Activated CD4-positive, alpha-beta T cell treated with anti-CD3 and anti-CD28 coated beads, Interleukin-2, amount 10 ng/mL, durations not matched to agents 24 days and 14 days (primary cell): Measurements from ENCODE around the gene CUEDC1. TPM values are rescaled to one million over a fixed set of nuclear protein-coding genes. Genes with fewer than 3 reads are reported as not detected.

ENCODE experiments used
- DNase-seq: peaks from one replicate; pipeline ENCODE4 v3.0.0; 2022
- H3K27ac Mint-ChIP-seq: one replicate; pipeline ENCODE4 v1.8.0; 2022; ENCODE audit warnings: mild to moderate bottlenecking, mixed read lengths
- H3K27me3 Mint-ChIP-seq: one replicate; pipeline ENCODE4 v1.8.0; 2022; ENCODE audit warnings: mixed read lengths
- H3K36me3 Mint-ChIP-seq: one replicate; pipeline ENCODE4 v1.8.0; 2022; ENCODE audit warnings: low read depth, mild to moderate bottlenecking, mixed read lengths
- H3K4me1 Mint-ChIP-seq: one replicate; pipeline ENCODE4 v1.8.0; 2021; ENCODE audit warnings: mixed read lengths
- H3K4me3 Mint-ChIP-seq: one replicate; pipeline ENCODE4 v1.8.0; 2022; ENCODE audit warnings: mild to moderate bottlenecking, moderate library complexity, mixed read lengths
- H3K9me3 Mint-ChIP-seq: one replicate; pipeline ENCODE4 v1.8.0; 2021; ENCODE audit warnings: mixed read lengths
- intact Hi-C: fragments of 100-400 bp; cut with micrococcal nuclease; formaldehyde crosslinking; loops from one replicate; pipeline ENCODE4 v1.15.1; 2023
- total RNA-seq: library from RNA; stranded (reverse); gene quantifications from 2 replicates; pipeline ENCODE4 v1.2.3, GENCODE V29; 2022

The CUEDC1 gene
- total RNA-seq, 1 donor from 2014 or later = 0.58 TPM

GRCh38 chr17:57991537-57991936, 36.3 kb upstream of the CUEDC1 start:
- Mint-ChIP-seq H3K9me3 (no peaks in the 10 kb centered on the region), H3K27me3 (no peaks in the 10 kb centered on the region), H3K4me1 (peaks cover 45% of the 10 kb centered on the region), H3K27ac (no peak overlapping the region), H3K36me3 (peaks cover 14% of the 10 kb centered on the region), H3K4me3 (no peak overlapping the region)
- no peak for DNase-seq
- intact Hi-C loops = no loop called here

- Mint-ChIP-seq H3K27ac (no peak overlapping the region), H3K4me1 (peaks cover 47% of the 10 kb centered on the region), H3K4me3 (peak overlapping the region; percentile 24), H3K9me3 (no peaks in the 10 kb centered on the region), H3K27me3 (no peaks in the 10 kb centered on the region), H3K36me3 (peaks cover 14% of the 10 kb centered on the region)
- no peak for DNase-seq
- intact Hi-C loops = no loop called here
Observed at GRCh38 chr17:57990037-57990436, 34.8 kb upstream of the CUEDC1 start.

- Mint-ChIP-seq H3K9me3 (no peaks in the 10 kb centered on the region), H3K27ac (peak overlapping the region; percentile 96), H3K4me3 (peak overlapping the region; percentile 93), H3K36me3 (peaks cover 20% of the 10 kb centered on the region), H3K27me3 (no peaks in the 10 kb centered on the region), H3K4me1 (peaks cover 48% of the 10 kb centered on the region)
- peak; percentile 91 for DNase-seq
- intact Hi-C loops = loop anchor here (1.0 to 5.0 kb wide), 2 partner anchors 19 to 349 kb away; partner anchors contain the start of gene SRSF1
Observed at GRCh38 chr17:57988301-57989250, 33.4 kb upstream of the CUEDC1 start.

GRCh38 chr17:57987581-57988300, 32.5 kb upstream of the CUEDC1 start, which contains the start of gene VEZF1:
TSS of gene VEZF1 (minus strand) at chr17:57988254. CDS start at chr17:57988111, 143 bp downstream.
- peak; percentile 93 for DNase-seq
- H3K27me3 Mint-ChIP-seq = no peaks in the 10 kb centered on the region
- peak within 1 kb of the TSS; percentile 96 for H3K27ac Mint-ChIP-seq
- H3K4me3 Mint-ChIP-seq = peak within 1 kb of the TSS; percentile 94
- H3K4me1 Mint-ChIP-seq = peaks cover 47% of the 10 kb centered on the region
- intact Hi-C loops = loop anchor here (1.0 to 5.0 kb wide), 5 partner anchors 8 to 350 kb away; partner anchors contain the start of genes MRPS23 and SRSF1
- H3K36me3 Mint-ChIP-seq = peaks cover 21% of the 10 kb centered on the region
- no peaks in the 10 kb centered on the region for H3K9me3 Mint-ChIP-seq

GRCh38 chr17:57986841-57987580, 31.8 kb upstream of the CUEDC1 start:
- intact Hi-C loops = loop anchor here (1.0 to 5.0 kb wide), 4 partner anchors 8 to 350 kb away; partner anchors contain the start of gene MRPS23
- peak overlapping the region; percentile 94 for H3K4me3 Mint-ChIP-seq
- peaks cover 54% of the 10 kb centered on the region for H3K4me1 Mint-ChIP-seq
- no peaks in the 10 kb centered on the region for H3K9me3 Mint-ChIP-seq
- peak; percentile 77 for DNase-seq
- H3K27ac Mint-ChIP-seq = peak overlapping the region; percentile 92
- H3K36me3 Mint-ChIP-seq = peaks cover 23% of the 10 kb centered on the region
- no peaks in the 10 kb centered on the region for H3K27me3 Mint-ChIP-seq

GRCh38 chr17:57985675-57985974, 30.4 kb upstream of the CUEDC1 start:
- Mint-ChIP-seq H3K9me3 (no peaks in the 10 kb centered on the region), H3K27ac (no peak overlapping the region), H3K27me3 (no peaks in the 10 kb centered on the region), H3K4me1 (peaks cover 62% of the 10 kb centered on the region), H3K36me3 (peaks cover 31% of the 10 kb centered on the region), H3K4me3 (peak overlapping the region; percentile 9)
- no peak for DNase-seq
- intact Hi-C loops = loop anchor here (5.0 kb wide), 1 partner anchor 352 kb away; no protein-coding TSS in a partner anchor

- peak overlapping the region; percentile 9 for H3K4me3 Mint-ChIP-seq
- H3K27me3 Mint-ChIP-seq = no peaks in the 10 kb centered on the region
- peaks cover 36% of the 10 kb centered on the region for H3K36me3 Mint-ChIP-seq
- no peaks in the 10 kb centered on the region for H3K9me3 Mint-ChIP-seq
- H3K27ac Mint-ChIP-seq = no peak overlapping the region
- H3K4me1 Mint-ChIP-seq = peaks cover 64% of the 10 kb centered on the region
- no peak for DNase-seq
- intact Hi-C loops = loop anchor here (5.0 kb wide), 1 partner anchor 352 kb away; no protein-coding TSS in a partner anchor
Observed at GRCh38 chr17:57984936-57985674, 29.9 kb upstream of the CUEDC1 start.

GRCh38 chr17:57984261-57984890, 29.2 kb upstream of the CUEDC1 start:
- intact Hi-C loops = no loop called here
- peaks cover 38% of the 10 kb centered on the region for H3K36me3 Mint-ChIP-seq
- no peaks in the 10 kb centered on the region for H3K27me3 Mint-ChIP-seq
- DNase-seq = no peak
- H3K4me3 Mint-ChIP-seq = peak overlapping the region; percentile 0
- peaks cover 59% of the 10 kb centered on the region for H3K4me1 Mint-ChIP-seq
- no peak overlapping the region for H3K27ac Mint-ChIP-seq
- no peaks in the 10 kb centered on the region for H3K9me3 Mint-ChIP-seq

GRCh38 chr17:57983446-57983845, 28.2 kb upstream of the CUEDC1 start:
- no peaks in the 10 kb centered on the region for H3K9me3 Mint-ChIP-seq
- H3K4me1 Mint-ChIP-seq = peaks cover 51% of the 10 kb centered on the region
- H3K4me3 Mint-ChIP-seq = no peak overlapping the region
- no peaks in the 10 kb centered on the region for H3K27me3 Mint-ChIP-seq
- DNase-seq = no peak
- intact Hi-C loops = no loop called here
- peaks cover 40% of the 10 kb centered on the region for H3K36me3 Mint-ChIP-seq
- H3K27ac Mint-ChIP-seq = no peak overlapping the region

- H3K9me3 Mint-ChIP-seq = no peaks in the 10 kb centered on the region
- intact Hi-C loops = no loop called here
- H3K27me3 Mint-ChIP-seq = no peaks in the 10 kb centered on the region
- no peak overlapping the region for H3K27ac Mint-ChIP-seq
- H3K36me3 Mint-ChIP-seq = peaks cover 47% of the 10 kb centered on the region
- DNase-seq = no peak
- peaks cover 50% of the 10 kb centered on the region for H3K4me1 Mint-ChIP-seq
- H3K4me3 Mint-ChIP-seq = no peak overlapping the region
Observed at GRCh38 chr17:57982452-57983170, 27.4 kb upstream of the CUEDC1 start.

- no peaks in the 10 kb centered on the region for H3K9me3 Mint-ChIP-seq
- intact Hi-C loops = no loop called here
- no peaks in the 10 kb centered on the region for H3K27me3 Mint-ChIP-seq
- H3K36me3 Mint-ChIP-seq = peaks cover 62% of the 10 kb centered on the region
- H3K4me3 Mint-ChIP-seq = no peak overlapping the region
- H3K4me1 Mint-ChIP-seq = peaks cover 36% of the 10 kb centered on the region
- DNase-seq = no peak
- no peak overlapping the region for H3K27ac Mint-ChIP-seq
Observed at GRCh38 chr17:57980522-57980921, 25.3 kb upstream of the CUEDC1 start.

GRCh38 chr17:57979076-57979475, 23.9 kb upstream of the CUEDC1 start:
- Mint-ChIP-seq H3K27ac (no peak overlapping the region), H3K9me3 (no peaks in the 10 kb centered on the region), H3K4me3 (no peak overlapping the region), H3K27me3 (no peaks in the 10 kb centered on the region), H3K4me1 (peaks cover 22% of the 10 kb centered on the region), H3K36me3 (peaks cover 66% of the 10 kb centered on the region)
- no peak for DNase-seq
- intact Hi-C loops = no loop called here
